ENCODE results near the gene FBLN2.

- TF ChIP-seq CTCF (optimal IDR thresholded peaks at IDR 0.05 in 1 of 3, IDR thresholded peaks at IDR 0.05 in 1 of 3, conservative IDR thresholded peaks at IDR 0.05 in 1 of 3; ENCODE audit: extremely low read depth in 1 of 3, insufficient read depth in 2 of 3, low read length in 3 of 3) = no peak
- no peak for TF ChIP-seq EZH2 (IDR thresholded peaks at IDR 0.05; ENCODE audit: low read length)
Observed at GRCh38 chr3:13619661-13620230, 70.8 kb downstream of the FBLN2 start.

Data from keratinocyte (primary cell).